Activated CD4-positive, alpha-beta T cell treated with anti-CD3 and anti-CD28 coated beads, Interleukin-2, Interleukin-4, amounts not matched to agents 100 ng/mL and 50 ng/mL, durations not matched to agents 16 hours and 8 hours (primary cell): ENCODE measurements around the gene CCNY.
A peak's percentile ranks its signal among the peaks of the same experiment; 100 is the strongest.
"Not testable (repeated sequence)": the region's sequence is repeated elsewhere in the genome, so short reads cannot be mapped to it uniquely, and the experiment has no call there.

Experiments
- DNase-seq: peaks from one replicate; pipeline ENCODE4 v3.0.0-alpha.2; 2020; ENCODE audit warnings: low spot score

The CCNY gene

DNA sequence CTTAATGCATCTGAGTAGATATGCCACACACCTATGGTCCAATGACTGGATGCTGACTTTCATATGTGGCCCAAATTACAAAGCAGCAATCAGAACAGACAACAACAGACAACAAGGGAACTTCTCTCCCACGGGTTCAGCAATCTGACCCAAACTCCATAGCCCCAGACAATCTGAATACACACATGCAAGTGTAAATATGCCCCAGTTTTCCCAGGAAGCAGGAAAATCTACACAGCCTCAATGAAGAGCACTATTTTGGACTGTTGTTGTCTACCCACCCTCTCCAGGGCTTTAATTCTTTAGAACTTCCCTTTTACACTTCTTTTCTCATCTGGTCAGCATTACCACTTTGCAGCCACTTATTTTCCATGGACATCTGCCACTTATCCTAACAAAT, 2.0 kb upstream of the CCNY start:
- DNase-seq: no peak

GRCh38 chr10:35335133-35336083, 901 bp upstream of the CCNY start:
- DNase-seq: peak; percentile 32

DNA sequence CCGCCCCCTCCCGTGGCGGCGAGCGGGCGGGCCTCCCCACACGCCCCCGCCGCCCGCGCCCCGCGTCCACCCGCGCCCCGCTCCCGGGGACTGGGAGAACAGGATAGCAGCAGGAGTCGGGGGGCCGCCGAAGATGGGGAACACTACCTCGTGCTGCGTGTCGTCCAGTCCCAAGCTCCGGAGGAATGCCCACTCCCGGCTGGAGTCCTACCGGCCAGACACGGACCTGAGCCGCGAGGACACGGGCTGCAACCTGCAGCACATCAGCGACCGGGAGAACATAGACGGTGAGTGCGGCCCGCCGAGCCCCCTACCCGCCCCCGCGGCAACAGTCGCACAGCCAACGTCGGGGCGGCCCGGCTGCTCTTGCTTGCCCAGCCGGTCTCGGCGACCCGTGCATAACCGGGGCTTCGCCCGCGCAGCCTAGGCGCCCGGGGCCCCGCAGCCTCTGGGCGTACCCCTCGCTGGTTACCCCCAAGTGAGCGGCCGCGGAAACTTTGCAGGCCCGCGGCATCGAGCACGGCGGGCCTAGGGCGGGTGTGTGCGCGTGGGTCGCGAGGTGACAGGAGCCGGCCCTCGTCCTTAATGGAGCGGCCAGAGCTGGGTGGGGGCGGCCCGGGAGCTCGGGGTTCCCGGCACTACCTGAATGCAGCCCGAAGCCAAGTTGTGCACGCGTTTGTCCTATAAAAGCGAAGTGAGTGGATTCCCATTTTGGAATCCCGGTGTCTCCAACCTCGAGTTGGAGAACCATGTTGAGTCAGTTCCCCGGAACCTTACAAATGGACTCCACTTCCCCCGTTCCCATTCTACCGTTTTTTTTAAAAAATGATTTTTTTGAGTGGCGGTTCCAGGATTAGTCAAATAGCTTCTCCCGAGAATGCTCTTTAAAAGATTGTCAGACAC, 863 bp downstream of the CCNY start:
- peak; percentile 13 for DNase-seq

GRCh38 chr10:35339942-35340341, 3.6 kb downstream of the CCNY start:
- peak; percentile 86 for DNase-seq

DNA sequence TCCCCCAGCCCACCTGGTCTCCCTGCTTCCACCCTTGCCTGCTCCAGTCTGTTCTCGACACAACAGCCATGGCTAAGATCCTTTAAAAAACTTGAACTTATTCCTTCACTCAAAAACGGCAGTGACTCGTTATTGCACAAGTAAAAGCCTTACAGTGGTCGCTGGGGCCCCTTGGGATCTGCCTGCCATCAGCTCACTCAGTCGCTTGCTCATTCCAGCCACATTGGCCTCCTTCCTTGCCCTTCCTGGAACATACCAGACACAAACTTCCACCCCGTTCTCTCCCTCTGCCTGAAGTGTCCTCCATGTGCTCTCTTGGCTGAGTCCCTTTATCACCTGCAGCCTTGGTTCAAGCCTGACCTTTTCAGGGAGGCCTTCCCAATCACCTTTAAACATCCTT, 4.7 kb downstream of the CCNY start:
- no peak for DNase-seq

DNA sequence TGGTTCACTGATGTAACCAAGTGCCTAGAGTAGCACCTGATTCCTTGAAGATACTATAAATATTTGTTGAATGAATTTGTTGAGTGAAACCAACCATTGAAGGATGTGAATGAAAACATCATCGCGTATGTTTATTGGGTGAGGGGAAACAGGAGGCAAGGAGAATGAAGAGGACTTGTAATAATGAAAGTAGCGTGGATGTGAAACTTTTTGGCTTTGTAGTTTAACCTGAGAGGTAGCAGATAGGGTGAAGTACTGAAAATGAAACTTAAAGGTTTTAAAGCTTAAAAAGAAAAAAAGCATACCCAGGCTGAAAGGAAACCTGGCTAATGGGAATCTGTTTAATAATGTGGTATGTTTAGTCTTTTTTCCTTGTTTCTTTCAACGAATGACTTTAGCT, 5.2 kb downstream of the CCNY start:
- peak; percentile 88 for DNase-seq

DNA sequence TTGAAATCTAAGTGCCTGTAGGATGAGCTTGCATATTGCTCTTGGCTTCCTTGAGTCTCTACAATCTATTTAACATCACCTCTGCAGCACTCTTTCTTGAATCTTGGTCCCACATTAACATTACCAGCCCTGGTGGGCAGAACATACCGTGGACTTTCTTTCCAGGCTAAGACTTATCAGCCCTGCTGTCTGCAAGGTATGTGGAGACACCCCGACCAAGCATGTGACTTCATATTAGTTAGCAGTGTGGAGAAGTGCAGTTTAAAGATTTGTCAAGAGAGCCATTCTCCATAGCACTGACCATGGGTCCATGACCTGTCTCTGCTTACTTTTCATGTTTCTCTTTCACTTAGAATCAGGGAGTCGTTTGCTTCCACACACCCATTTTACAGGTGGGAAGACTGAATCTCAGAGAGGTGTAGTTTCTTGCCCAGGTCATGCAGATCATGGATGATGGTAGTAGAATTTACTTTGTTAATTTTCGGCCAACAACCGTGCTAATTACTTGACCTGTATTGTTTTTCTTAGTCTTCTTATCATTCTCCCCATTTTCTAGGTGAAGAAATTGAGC, 6.0 kb downstream of the CCNY start:
- no peak for DNase-seq

GRCh38 chr10:35343739-35344138, 7.4 kb downstream of the CCNY start:
- peak; percentile 24 for DNase-seq

DNA sequence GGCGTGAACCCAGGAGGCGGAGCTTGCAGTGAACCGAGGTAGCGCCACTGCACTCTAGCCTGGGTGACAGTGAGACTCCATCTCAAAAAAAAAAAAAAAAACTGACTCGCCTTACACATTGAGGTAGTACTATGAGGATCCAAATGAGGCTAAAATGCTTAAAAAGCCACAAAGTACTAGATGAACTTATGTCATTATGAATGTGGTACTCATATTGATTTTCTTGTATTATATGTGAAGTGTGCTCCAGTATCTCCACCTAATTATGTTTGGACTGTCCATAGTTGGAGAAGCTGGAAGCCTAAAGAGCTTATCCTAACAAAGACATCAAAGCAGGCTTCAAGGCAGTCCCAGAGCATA, 9.1 kb downstream of the CCNY start:
- DNase-seq: no peak

- no peak for DNase-seq
These were observed 9.9 kb downstream of the CCNY start for GRCh38 chr10:35346248-35346647.

- no peak for DNase-seq
These were observed 10.8 kb downstream of the CCNY start for GRCh38 chr10:35347121-35347562.

GRCh38 chr10:35347899-35348608, 11.7 kb downstream of the CCNY start:
- no peak for DNase-seq

GRCh38 chr10:35348609-35349388, 12.5 kb downstream of the CCNY start:
- DNase-seq: no peak

- no peak for DNase-seq
These were observed 13.1 kb downstream of the CCNY start for GRCh38 chr10:35349389-35349915.

- no peak for DNase-seq
These were observed 14.7 kb downstream of the CCNY start for GRCh38 chr10:35351021-35351420.

GRCh38 chr10:35352097-35352496, 15.8 kb downstream of the CCNY start:
- no peak for DNase-seq

- DNase-seq: no peak
These were observed 16.2 kb downstream of the CCNY start for GRCh38 chr10:35352512-35352911.

DNA sequence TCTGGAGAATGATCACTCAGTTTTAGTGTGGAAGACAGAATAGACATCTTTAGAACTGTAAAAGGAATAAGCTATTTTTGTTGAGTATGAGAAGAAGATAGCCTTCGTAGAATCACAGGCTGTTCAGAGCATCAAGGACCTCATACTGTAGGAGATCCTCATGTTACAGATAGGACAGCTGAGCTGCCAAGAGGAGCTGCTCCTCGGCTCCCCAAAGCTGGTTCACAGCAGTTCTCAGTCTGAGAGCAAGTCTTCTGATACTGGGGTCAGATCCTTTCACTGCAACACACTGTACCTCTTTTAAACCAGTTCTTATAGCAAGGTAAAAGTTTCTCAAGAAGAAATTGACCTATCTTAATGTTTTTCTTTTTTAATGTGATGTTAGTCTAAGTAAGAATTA, 17.1 kb downstream of the CCNY start:
- DNase-seq: no peak

- no peak for DNase-seq
These were observed 17.5 kb downstream of the CCNY start for GRCh38 chr10:35353805-35354204.

GRCh38 chr10:35354257-35354656, 17.9 kb downstream of the CCNY start:
- not testable (repeated sequence) for DNase-seq
